Colonic mucosa (tissue), 4 donors: ENCODE measurements around the gene MSI1. TPM values are rescaled to one million over a fixed set of nuclear protein-coding genes. Genes with fewer than 3 reads are reported as not detected.
"Not testable (repeated sequence)": the region's sequence is repeated elsewhere in the genome, so short reads cannot be mapped to it uniquely, and the experiment has no call there.

ENCODE experiments used
- DNase-seq: peaks from one replicate; pipeline ENCODE4 v3.0.0-alpha.2; 2020
- H3K27ac ChIP-seq: fragments of 200-600 bp; one replicate; pipeline ENCODE4 v1.8.0; 2021
- H3K27me3 ChIP-seq: fragments of 200-600 bp; one replicate; pipeline ENCODE4 v1.8.0; 2021
- H3K36me3 ChIP-seq: fragments of 200-600 bp; one replicate; pipeline ENCODE4 v1.8.0; 2021
- H3K4me1 ChIP-seq: fragments of 200-600 bp; one replicate; pipeline ENCODE4 v1.8.0; 2021; ENCODE audit warnings: mild to moderate bottlenecking
- H3K4me3 ChIP-seq: fragments of 200-600 bp; one replicate; pipeline ENCODE4 v1.8.0; 2021
- H3K9ac ChIP-seq, 2 donors: one replicate each; pipeline ENCODE4 v1.7.0; 2013; ENCODE audit warnings: control low read depth in 2 of 2, low read depth in 2 of 2, low read length in 2 of 2
- H3K9me3 ChIP-seq: fragments of 200-600 bp; one replicate; pipeline ENCODE4 v1.8.0; 2021
- CTCF ChIP-seq: fragments of 200-600 bp; IDR thresholded peaks from one replicate; pipeline ENCODE4 v1.8.0; 2022; ENCODE audit warnings: antibody characterized with exemption, mild to moderate bottlenecking
- intact Hi-C: fragments of 100-400 bp; cut with DNase I; formaldehyde crosslinking; loops from one replicate; pipeline ENCODE4 v1.14.1; 2022
- total RNA-seq, 2 donors: library from RNA; stranded (reverse); fragmentation: NEBNext Ultra II Directional in 1 of 2; extraction: Animal tissue kit (Norgen Biotek cat#: 25700) in 1 of 2; gene quantifications; one replicate each; pipeline ENCODE4 v1.2.1, GENCODE V29; 2021
- donor health status: healthy.
- donor health status: DM: no; HTN: no; CAD: no.
- donor health status: DM: no; HTN: no; CAD: no.

The MSI1 gene
- total RNA-seq, 2 donors from 2014 or later, result 3.8 to 11.7 TPM

GRCh38 chr12:120343039-120343537 is 25.9 kb downstream of the MSI1 start:
- no peaks in the 10 kb centered on the region for H3K36me3 ChIP-seq
- no peak for TF ChIP-seq CTCF
- intact Hi-C loops, result no loop called here
- no peak overlapping the region for H3K27ac ChIP-seq
- H3K9ac ChIP-seq, result no peak overlapping the region
- no peaks in the 10 kb centered on the region for H3K4me1 ChIP-seq
- H3K4me3 ChIP-seq, result no peak overlapping the region
- no peaks in the 10 kb centered on the region for H3K27me3 ChIP-seq
- H3K9me3 ChIP-seq, result no peaks in the 10 kb centered on the region
- no peak for DNase-seq

GRCh38 chr12:120342175-120343038 is 26.6 kb downstream of the MSI1 start:
- intact Hi-C loops, result no loop called here
- H3K27me3 ChIP-seq, result no peaks in the 10 kb centered on the region
- H3K9me3 ChIP-seq, result no peaks in the 10 kb centered on the region
- no peaks in the 10 kb centered on the region for H3K36me3 ChIP-seq
- H3K9ac ChIP-seq, result no peak overlapping the region
- H3K27ac ChIP-seq, result no peak overlapping the region
- no peaks in the 10 kb centered on the region for H3K4me1 ChIP-seq
- no peak overlapping the region for H3K4me3 ChIP-seq
- no peak for DNase-seq
- TF ChIP-seq CTCF, result no peak

GRCh38 chr12:120339256-120339655 is 29.7 kb downstream of the MSI1 start:
- intact Hi-C loops, result no loop called here
- no peaks in the 10 kb centered on the region for H3K36me3 ChIP-seq
- no peak for DNase-seq
- no peak overlapping the region for H3K9ac ChIP-seq
- H3K27me3 ChIP-seq, result no peaks in the 10 kb centered on the region
- no peak for TF ChIP-seq CTCF
- no peaks in the 10 kb centered on the region for H3K9me3 ChIP-seq
- H3K27ac ChIP-seq, result no peak overlapping the region
- H3K4me1 ChIP-seq, result no peaks in the 10 kb centered on the region
- H3K4me3 ChIP-seq, result no peak overlapping the region

GRCh38 chr12:120337730-120338129 is 31.2 kb downstream of the MSI1 start:
- Histone ChIP-seq H3K4me1 (no peaks in the 10 kb centered on the region), H3K36me3 (no peaks in the 10 kb centered on the region), H3K4me3 (no peak overlapping the region), H3K27me3 (no peaks in the 10 kb centered on the region), H3K9ac (no peak overlapping the region), H3K27ac (no peak overlapping the region), H3K9me3 (no peaks in the 10 kb centered on the region)
- intact Hi-C loops, result no loop called here
- DNase-seq, result no peak
- no peak for TF ChIP-seq CTCF

- H3K27ac ChIP-seq, H3K4me3 ChIP-seq, DNase-seq, H3K27me3 ChIP-seq, intact Hi-C loops, H3K36me3 ChIP-seq, H3K4me1 ChIP-seq, H3K9ac ChIP-seq, H3K9me3 ChIP-seq: not testable (repeated sequence)
These were observed 32.6 kb downstream of the MSI1 start for GRCh38 chr12:120336392-120336791.

- peak; percentile 70 for TF ChIP-seq CTCF
- H3K4me1 ChIP-seq, H3K9me3 ChIP-seq, H3K4me3 ChIP-seq, H3K9ac ChIP-seq, H3K27ac ChIP-seq, intact Hi-C loops, H3K27me3 ChIP-seq, H3K36me3 ChIP-seq: not testable (repeated sequence)
- peak; percentile 79 for DNase-seq
These were observed 33.5 kb downstream of the MSI1 start for GRCh38 chr12:120335447-120335846.
